ENCODE data around the gene RGS7. TPM values are rescaled to one million over a fixed set of nuclear protein-coding genes. Genes with fewer than 3 reads are reported as not detected.

The RGS7 gene
- total RNA-seq, 1 donor from 2014 or later, result not detected

DNA sequence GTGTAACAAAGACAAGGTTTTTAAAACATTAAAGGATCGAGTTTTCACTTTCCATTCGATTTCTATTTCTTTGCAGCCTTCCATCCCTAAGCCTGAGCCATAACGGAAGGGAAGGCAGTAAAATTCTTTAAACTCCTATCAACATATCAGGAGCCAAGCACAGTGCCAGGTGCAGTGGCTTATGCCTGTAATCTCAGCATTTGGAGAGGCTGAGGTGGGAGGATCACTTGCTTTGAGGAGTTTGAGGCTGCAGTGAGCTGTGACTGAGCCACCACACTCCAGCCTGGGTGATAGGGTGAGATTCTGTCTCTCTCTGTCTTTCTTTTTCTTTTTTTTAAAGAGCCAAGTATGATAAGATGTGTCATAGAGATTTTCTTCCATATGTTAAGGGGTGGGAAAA is 527.5 kb downstream of the RGS7 start:
- ATAC-seq (no peak), DNase-seq (no peak)
- intact Hi-C loops (cut with micrococcal nuclease), result no loop called here

DNA sequence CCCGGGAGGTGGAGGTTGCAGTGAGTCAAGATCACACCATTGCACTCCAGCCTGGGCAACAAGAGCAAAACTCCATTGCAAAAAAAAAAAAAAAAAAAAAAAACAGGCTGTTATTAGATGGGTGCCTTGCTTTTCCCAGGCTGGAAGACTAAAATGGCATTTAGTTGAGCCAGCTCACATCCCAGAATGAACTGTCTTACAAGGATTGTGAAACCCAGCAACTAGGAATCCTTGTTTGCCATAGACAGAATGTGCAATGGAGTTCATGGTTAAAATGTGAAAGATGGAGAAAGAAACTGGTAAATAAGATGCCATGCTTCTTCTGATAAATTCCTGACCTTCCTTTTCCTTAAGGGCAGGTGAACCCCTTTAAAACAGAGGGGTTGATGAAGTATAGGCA is 529.2 kb downstream of the RGS7 start:
- no peak for DNase-seq
- intact Hi-C loops (cut with micrococcal nuclease), result no loop called here
- ATAC-seq, result no peak

DNA sequence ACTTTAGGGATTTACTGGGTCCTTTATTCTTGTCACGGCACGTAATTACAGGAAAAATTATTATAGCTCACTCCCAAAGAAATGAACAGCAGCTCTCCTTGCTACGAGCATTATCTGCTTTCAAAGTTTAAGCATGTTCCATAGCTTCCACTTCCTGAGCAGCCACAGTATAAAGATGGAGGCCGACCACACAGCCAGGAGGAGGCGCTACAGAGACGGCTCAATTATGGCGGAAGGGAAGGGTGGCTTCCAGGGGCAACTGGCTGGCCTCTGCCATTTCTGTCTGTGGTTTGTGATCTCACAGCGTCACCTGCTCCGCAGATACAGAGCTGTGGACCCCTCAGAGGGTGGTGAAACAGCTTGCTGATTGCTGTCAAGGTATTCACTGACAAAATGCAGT is 532.8 kb downstream of the RGS7 start:
- intact Hi-C loops (cut with micrococcal nuclease), result no loop called here
- DNase-seq (no peak), ATAC-seq (no peak)

- ATAC-seq (no peak), DNase-seq (no peak)
- intact Hi-C loops (cut with micrococcal nuclease), result no loop called here
These were observed 533.6 kb downstream of the RGS7 start for GRCh38 chr1:240823357-240823756.

DNA sequence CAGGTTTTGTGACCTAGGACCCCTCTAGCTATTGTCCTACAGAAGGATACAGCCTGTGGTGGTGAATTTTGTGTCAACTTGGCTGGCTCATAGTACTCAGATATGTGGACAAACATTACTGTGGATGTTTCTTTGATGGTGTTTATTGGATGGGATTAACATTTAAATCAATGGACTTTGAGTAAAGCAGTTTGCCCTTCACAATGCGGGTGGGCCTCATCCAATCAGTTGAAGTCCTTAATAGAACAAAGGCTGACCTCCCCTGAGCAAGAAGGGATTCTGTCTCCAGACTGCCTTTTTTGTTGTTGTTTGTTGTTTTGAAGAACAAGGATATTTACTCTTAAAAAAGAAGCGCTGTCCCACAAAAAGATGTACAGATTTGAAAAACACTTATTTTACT is 535.1 kb downstream of the RGS7 start:
- ATAC-seq (no peak), DNase-seq (no peak)
- intact Hi-C loops (cut with micrococcal nuclease), result no loop called here

DNA sequence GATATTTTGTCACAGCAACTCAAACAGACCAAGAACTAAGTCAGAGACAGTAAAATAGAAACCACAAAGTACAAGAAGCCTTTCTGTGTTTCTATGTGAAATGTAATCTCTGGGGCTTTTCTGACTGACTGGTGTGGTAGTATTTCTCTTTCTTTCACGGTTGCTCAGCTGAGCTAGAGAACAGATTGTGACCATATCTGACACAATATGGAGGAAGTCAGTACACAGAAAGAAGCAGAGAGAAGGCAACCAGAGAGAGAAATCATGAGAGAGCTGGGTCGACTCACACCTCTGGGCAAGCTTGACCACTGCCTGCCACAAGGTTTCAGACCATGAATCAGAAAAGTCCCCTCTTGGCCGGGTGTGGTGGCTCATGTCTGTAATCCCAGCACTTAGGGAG is 536.2 kb downstream of the RGS7 start:
- no peak for DNase-seq
- ATAC-seq, result no peak
- intact Hi-C loops (cut with micrococcal nuclease), result no loop called here

DNA sequence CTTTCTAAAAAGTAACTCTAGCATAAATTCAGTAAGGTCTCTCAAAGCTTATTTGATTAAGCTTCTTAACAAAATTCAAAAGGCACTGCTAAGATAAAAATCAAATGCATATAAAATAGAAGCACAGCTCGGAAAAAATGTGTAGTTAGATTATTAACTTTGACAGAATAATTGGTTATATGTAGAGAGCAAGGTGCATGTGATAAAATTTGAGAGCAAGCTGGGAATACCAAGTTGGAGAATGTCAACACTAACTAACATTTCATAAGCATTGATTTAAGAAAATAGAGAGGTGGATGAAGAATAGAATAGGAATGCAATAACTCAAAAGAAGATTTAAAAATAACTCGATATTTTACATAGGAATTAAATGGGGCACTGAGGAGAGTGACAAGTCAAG is 540.5 kb downstream of the RGS7 start:
- DNase-seq, result no peak
- intact Hi-C loops (cut with micrococcal nuclease), result no loop called here
- no peak for ATAC-seq

DNA sequence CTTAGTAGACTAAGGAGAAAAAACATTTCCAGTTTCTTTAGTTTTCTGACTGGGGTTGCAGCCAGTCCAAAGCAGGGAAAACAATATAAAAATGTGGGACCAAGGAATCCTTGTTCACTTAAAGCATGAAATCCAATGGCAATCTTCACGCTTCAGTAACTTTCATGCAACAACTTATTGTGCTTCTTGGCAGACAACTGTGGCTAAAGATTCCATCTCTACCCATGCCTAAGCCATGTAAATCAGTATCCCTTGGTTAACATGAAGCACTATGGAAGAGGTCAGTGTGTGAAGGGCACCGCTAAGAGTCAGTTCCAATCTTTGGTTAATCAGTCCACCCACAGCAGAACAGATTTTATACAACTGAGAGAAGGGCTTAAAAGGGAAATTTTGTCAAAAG is 543.3 kb downstream of the RGS7 start:
- DNase-seq, result no peak
- intact Hi-C loops (cut with micrococcal nuclease), result no loop called here
- no peak for ATAC-seq

- DNase-seq (no peak), ATAC-seq (no peak)
- intact Hi-C loops (cut with micrococcal nuclease), result no loop called here
These were observed 545.7 kb downstream of the RGS7 start for GRCh38 chr1:240811256-240811655.

DNA sequence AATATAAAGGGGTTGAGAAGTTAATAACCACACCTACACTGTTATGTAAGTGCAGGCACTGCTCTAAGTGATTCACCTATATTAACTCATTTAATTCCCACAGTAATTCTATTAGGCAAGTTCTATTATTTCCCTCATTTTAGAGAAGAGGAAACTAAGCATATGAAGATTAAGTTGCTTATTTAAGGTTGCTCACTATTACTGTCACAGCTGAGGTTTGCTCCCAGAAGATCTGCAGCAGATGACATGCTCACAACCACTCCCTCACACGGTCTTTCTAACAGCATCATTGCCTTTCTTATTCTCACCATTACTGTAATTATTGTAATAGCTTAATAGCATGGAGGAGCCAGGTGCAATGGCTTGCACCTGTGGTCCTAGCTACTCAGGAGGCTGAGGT is 548.6 kb downstream of the RGS7 start:
- intact Hi-C loops (cut with micrococcal nuclease), result no loop called here
- ATAC-seq (no peak), DNase-seq (no peak)

GRCh38 chr1:240806200-240806745 is 550.7 kb downstream of the RGS7 start:
- no peak for DNase-seq
- ATAC-seq, result no peak
- intact Hi-C loops (cut with micrococcal nuclease), result no loop called here

DNA sequence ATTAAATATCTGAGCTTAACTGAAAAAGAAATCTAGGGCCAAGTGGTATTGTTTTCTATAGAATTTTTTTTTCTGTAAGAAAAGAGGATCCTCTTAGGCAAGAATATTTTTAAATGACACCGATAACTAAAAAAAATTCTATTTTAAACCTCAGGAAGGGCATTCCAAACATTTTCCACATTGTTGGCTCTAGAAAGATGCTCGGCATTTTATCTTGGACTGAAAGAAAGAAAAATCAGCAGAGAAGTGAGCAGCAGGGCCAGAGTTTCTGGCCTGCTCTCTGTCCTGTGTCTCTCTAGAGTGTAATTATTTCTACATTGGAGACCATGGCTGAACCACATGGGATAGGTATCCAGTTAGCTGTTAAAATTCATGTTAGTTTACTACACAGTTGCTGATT is 552.5 kb downstream of the RGS7 start:
- DNase-seq (no peak), ATAC-seq (no peak)
- intact Hi-C loops (cut with micrococcal nuclease), result no loop called here

GRCh38 chr1:240803151-240803550 is 553.9 kb downstream of the RGS7 start:
- DNase-seq, result no peak
- no peak for ATAC-seq
- intact Hi-C loops (cut with micrococcal nuclease), result no loop called here

DNA sequence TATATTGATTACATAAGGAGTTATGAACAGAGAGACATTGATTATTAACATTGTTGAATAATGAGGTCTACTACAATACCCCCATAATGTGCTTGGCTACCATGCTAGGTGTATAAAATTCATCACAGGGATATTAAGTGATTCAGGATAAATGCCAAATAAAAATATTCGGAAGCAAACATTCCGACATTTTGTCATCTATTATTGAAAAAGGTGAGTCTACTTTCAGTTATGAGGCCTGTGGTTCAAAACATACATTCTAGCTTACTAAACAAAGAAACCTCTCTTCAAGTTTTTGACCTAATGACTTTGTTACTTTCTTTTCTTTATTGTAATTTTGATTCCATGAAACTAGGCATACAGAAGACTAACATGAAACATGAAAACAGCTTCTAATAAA is 554.7 kb downstream of the RGS7 start:
- no peak for DNase-seq
- intact Hi-C loops (cut with micrococcal nuclease), result no loop called here
- no peak for ATAC-seq

GRCh38 chr1:240801442-240801841 is 555.6 kb downstream of the RGS7 start:
- DNase-seq (no peak), ATAC-seq (no peak)
- intact Hi-C loops (cut with micrococcal nuclease), result no loop called here

- ATAC-seq (no peak), DNase-seq (no peak)
- intact Hi-C loops (cut with micrococcal nuclease), result no loop called here
These were observed 556.7 kb downstream of the RGS7 start for GRCh38 chr1:240800291-240800690.

DNA sequence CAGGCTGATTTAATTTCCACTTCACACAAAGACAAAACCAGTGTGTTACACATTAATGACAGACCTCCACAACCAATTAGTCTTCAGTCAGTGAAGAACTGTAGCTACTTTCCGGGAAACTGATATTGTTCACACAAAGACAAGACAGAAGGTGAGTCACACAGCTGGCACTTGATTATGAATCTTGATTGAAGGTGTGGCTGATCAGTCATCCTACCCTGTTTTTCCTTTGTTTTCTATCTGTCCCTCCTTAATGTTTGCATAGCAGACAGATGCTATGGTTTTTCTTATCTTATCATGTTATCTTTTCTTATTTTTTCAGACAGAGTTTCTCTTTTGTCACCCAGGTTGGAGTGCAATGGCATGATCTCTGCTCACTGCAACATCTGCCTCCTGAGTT is 560.0 kb downstream of the RGS7 start:
- intact Hi-C loops (cut with micrococcal nuclease), result no loop called here
- ATAC-seq, result no peak
- no peak for DNase-seq

- no peak for ATAC-seq
- intact Hi-C loops (cut with micrococcal nuclease), result no loop called here
- DNase-seq, result no peak
These were observed 562.8 kb downstream of the RGS7 start for GRCh38 chr1:240794046-240794843.

GRCh38 chr1:240792915-240793529 is 564.0 kb downstream of the RGS7 start:
- intact Hi-C loops (cut with micrococcal nuclease), result no loop called here

GRCh38 chr1:240790856-240791255 is 566.1 kb downstream of the RGS7 start:
- ATAC-seq, result no peak
- no peak for DNase-seq
- intact Hi-C loops (cut with micrococcal nuclease), result no loop called here

More at GRCh38 chr1:240792915-240793529, 564.0 kb downstream of the RGS7 start:
- ATAC-seq, result no peak
- DNase-seq, result no peak

GRCh38 chr1:240786880-240787279 is 570.1 kb downstream of the RGS7 start:
- no peak for ATAC-seq
- DNase-seq, result no peak
- intact Hi-C loops (cut with micrococcal nuclease), result no loop called here
